ENCODE data around the gene FAM240B. TPM values are rescaled to one million over a fixed set of nuclear protein-coding genes. Genes with fewer than 3 reads are reported as not detected.

Gene FAM240B
- total RNA-seq, 2 donors from 2014 or later = not detected

DNA sequence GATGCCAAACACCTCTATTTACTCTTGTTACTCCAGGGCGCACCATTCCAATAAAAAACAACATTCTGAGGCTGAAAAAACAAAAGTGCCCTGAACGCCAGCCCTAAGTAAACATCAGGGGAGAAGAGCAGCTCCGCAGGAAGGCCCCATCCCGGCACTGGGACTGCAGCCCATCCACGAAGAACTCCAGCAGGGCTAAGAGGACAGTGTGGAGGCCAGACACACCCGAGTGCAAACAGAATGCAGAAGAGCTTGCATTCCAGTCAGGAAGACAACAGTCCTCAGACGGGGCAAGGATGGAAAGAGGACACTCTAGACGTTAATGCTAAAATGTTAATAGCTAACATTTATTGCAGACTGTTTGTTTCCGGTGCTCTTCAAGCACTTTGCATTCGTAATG lies 33.0 kb downstream of the FAM240B start:
- H3K4me3 ChIP-seq (ENCODE audit: low read length) = no peak overlapping the region
- H3K9me3 ChIP-seq (ENCODE audit: control insufficient read depth, low read length) = no peaks in the 10 kb centered on the region
- H3K9ac ChIP-seq (ENCODE audit: extremely low read depth, low read length, poor library complexity, severe bottlenecking) = no peak overlapping the region
- no peaks in the 10 kb centered on the region for H3K27me3 ChIP-seq (ENCODE audit: control insufficient read depth, insufficient read depth, low read length, poor library complexity, severe bottlenecking)
- peaks cover 55% of the 10 kb centered on the region for H3K4me1 Mint-ChIP-seq
- TF ChIP-seq CTCF (conservative IDR thresholded peaks at IDR 0.05) = no peak
- no peaks in the 10 kb centered on the region for H3K36me3 ChIP-seq (ENCODE audit: control insufficient read depth, insufficient read depth, low read length)
- H3K9me3 Mint-ChIP-seq = no peaks in the 10 kb centered on the region
- DNase-seq = peak; percentile 70
- peak overlapping the region; percentile 20 for H3K4me3 Mint-ChIP-seq
- H3K36me3 Mint-ChIP-seq (ENCODE audit: low read depth) = no peaks in the 10 kb centered on the region
- WGBS, 2 experiments (ENCODE audit: insufficient coverage in 1 of 2, insufficient read length in 1 of 2) = 69 to 71% methylated on average over 8 to 10 of the region's 10 CpGs
- no peak overlapping the region for H3K27ac ChIP-seq (ENCODE audit: low read depth, low read length)
- peak overlapping the region; percentile 86 for H3K27ac Mint-ChIP-seq
- H3K4me1 ChIP-seq (ENCODE audit: control insufficient read depth, insufficient read depth, low read length) = peaks cover 9% of the 10 kb centered on the region
- H3K27me3 Mint-ChIP-seq (ENCODE audit: insufficient read depth) = peaks cover 4% of the 10 kb centered on the region

DNA sequence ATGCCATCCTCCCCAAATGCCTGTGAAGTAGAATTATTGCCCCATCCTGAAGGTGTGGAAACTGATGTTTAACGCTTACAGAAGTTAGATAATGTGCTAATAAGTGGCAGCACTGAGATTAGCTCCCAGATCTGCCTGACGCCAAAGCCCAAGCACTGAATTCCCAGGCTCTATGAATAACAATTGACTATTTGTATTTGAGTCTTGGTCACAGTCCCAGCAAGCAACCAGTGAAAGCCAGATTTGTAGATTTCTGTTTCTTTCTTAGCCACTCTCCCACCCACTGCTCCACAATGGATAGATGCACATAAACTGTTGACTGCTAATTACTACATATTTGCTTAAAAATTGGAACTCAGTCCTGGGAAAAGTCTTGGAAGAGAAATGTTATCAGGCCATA lies 34.4 kb downstream of the FAM240B start:
- Histone ChIP-seq H3K27me3 (ENCODE audit: control insufficient read depth, insufficient read depth, low read length, poor library complexity, severe bottlenecking) (no peaks in the 10 kb centered on the region), H3K4me1 (ENCODE audit: control insufficient read depth, insufficient read depth, low read length) (peaks cover 4% of the 10 kb centered on the region), H3K27ac (ENCODE audit: low read depth, low read length) (no peak overlapping the region), H3K9ac (ENCODE audit: extremely low read depth, low read length, poor library complexity, severe bottlenecking) (no peak overlapping the region), H3K9me3 (ENCODE audit: control insufficient read depth, low read length) (no peaks in the 10 kb centered on the region), H3K4me3 (ENCODE audit: low read length) (no peak overlapping the region), H3K36me3 (ENCODE audit: control insufficient read depth, insufficient read depth, low read length) (no peaks in the 10 kb centered on the region)
- Mint-ChIP-seq H3K27ac (peak overlapping the region; percentile 31), H3K4me3 (no peak overlapping the region), H3K27me3 (ENCODE audit: insufficient read depth) (peaks cover 5% of the 10 kb centered on the region), H3K9me3 (no peaks in the 10 kb centered on the region), H3K36me3 (ENCODE audit: low read depth) (no peaks in the 10 kb centered on the region), H3K4me1 (peaks cover 50% of the 10 kb centered on the region)
- TF ChIP-seq CTCF (conservative IDR thresholded peaks at IDR 0.05) = no peak
- WGBS, 2 experiments (ENCODE audit: insufficient coverage in 1 of 2, insufficient read length in 1 of 2) = 71 to 100% methylated on average over 1 to 2 of the region's 2 CpGs
- no peak for DNase-seq

- Histone ChIP-seq H3K36me3 (ENCODE audit: control insufficient read depth, insufficient read depth, low read length) (no peaks in the 10 kb centered on the region), H3K9me3 (ENCODE audit: control insufficient read depth, low read length) (no peaks in the 10 kb centered on the region), H3K9ac (ENCODE audit: extremely low read depth, low read length, poor library complexity, severe bottlenecking) (no peak overlapping the region), H3K27ac (ENCODE audit: low read depth, low read length) (no peak overlapping the region), H3K4me1 (ENCODE audit: control insufficient read depth, insufficient read depth, low read length) (no peaks in the 10 kb centered on the region), H3K4me3 (ENCODE audit: low read length) (no peak overlapping the region), H3K27me3 (ENCODE audit: control insufficient read depth, insufficient read depth, low read length, poor library complexity, severe bottlenecking) (no peaks in the 10 kb centered on the region)
- peaks cover 37% of the 10 kb centered on the region for H3K4me1 Mint-ChIP-seq
- no peaks in the 10 kb centered on the region for H3K36me3 Mint-ChIP-seq (ENCODE audit: low read depth)
- DNase-seq = no peak
- peaks cover 8% of the 10 kb centered on the region for H3K27me3 Mint-ChIP-seq (ENCODE audit: insufficient read depth)
- H3K27ac Mint-ChIP-seq = peak overlapping the region; percentile 74
- WGBS, 2 experiments (ENCODE audit: insufficient coverage in 1 of 2, insufficient read length in 1 of 2) = 93 to 95% methylated on average over 8 of the region's 8 CpGs
- H3K4me3 Mint-ChIP-seq = no peak overlapping the region
- no peaks in the 10 kb centered on the region for H3K9me3 Mint-ChIP-seq
- no peak for TF ChIP-seq CTCF (conservative IDR thresholded peaks at IDR 0.05)
Measured at GRCh38 chr9:38683336-38683735, 36.6 kb downstream of the FAM240B start.
